A549 (cell line): ENCODE results near the gene SHC2.
"Not testable (repeated sequence)": the region's sequence is repeated elsewhere in the genome, so short reads cannot be mapped to it uniquely, and the experiment has no call there.

Experiments used
- CEBPB ChIP-seq, 2 experiments: fragments of >200 bp in 1 of 2; sonication (Bioruptor Twin) in 1 of 2; formaldehyde crosslinking in 1 of 2; IDR thresholded peaks; 2 replicates each; pipeline ENCODE4 v1.6.1; 2012 to 2016
- POLR2A ChIP-seq: IDR thresholded peaks from 2 replicates; pipeline ENCODE4 v1.6.1; 2012; ENCODE audit warnings: mild to moderate bottlenecking, low read length

GRCh38 chr19:427675-428074, 33.2 kb downstream of the SHC2 start:
- TF ChIP-seq CEBPB (IDR thresholded peaks at IDR 0.05); POLR2A: not testable (repeated sequence)
